Measurements from ENCODE around the gene LDHD.

GRCh38 chr16:75101635-75102034 is 14.9 kb downstream of the LDHD start:
- no peak for TF ChIP-seq POLR2A (IDR thresholded peaks at IDR 0.05; ENCODE audit: low read length)
- TF ChIP-seq GATA1 (IDR thresholded peaks at IDR 0.05; ENCODE audit: low read depth, low read length), result no peak
